ENCODE results near the gene CMSS1.
A peak's percentile ranks its signal among the peaks of the same experiment; 100 is the strongest.

Gene CMSS1

GRCh38 chr3:99954914-99955644 lies 137.4 kb downstream of the CMSS1 start:
- no peaks in the 10 kb centered on the region for H3K4me1 ChIP-seq (ENCODE audit: control insufficient read depth in 1 of 2, insufficient read depth in 2 of 2, low read length in 2 of 2)
- H3K9ac ChIP-seq (ENCODE audit: low read depth in 1 of 2, low read length in 2 of 2): no peak overlapping the region
- H3K4me3 ChIP-seq (ENCODE audit: low read depth in 1 of 2, low read length in 2 of 2): no peak overlapping the region
- H3K9me3 ChIP-seq (ENCODE audit: control insufficient read depth in 1 of 2, low read length in 2 of 2): no peaks in the 10 kb centered on the region
- H3K27ac ChIP-seq (ENCODE audit: low read depth, low read length): no peak overlapping the region
- H3K36me3 ChIP-seq (ENCODE audit: control insufficient read depth in 1 of 2, insufficient read depth in 2 of 2, low read length in 2 of 2): no peaks in the 10 kb centered on the region
- H3K27me3 ChIP-seq (ENCODE audit: control insufficient read depth in 1 of 2, insufficient read depth in 2 of 2, low read length in 2 of 2): no peaks in the 10 kb centered on the region

- H3K4me1 ChIP-seq (ENCODE audit: control insufficient read depth in 1 of 2, insufficient read depth in 2 of 2, low read length in 2 of 2): peaks cover 1 to 4% of the 10 kb centered on the region in 2 donors
- no peaks in the 10 kb centered on the region for H3K27me3 ChIP-seq (ENCODE audit: control insufficient read depth in 1 of 2, insufficient read depth in 2 of 2, low read length in 2 of 2)
- H3K36me3 ChIP-seq (ENCODE audit: control insufficient read depth in 1 of 2, insufficient read depth in 2 of 2, low read length in 2 of 2): no peaks in the 10 kb centered on the region
- H3K9ac ChIP-seq (ENCODE audit: low read depth in 1 of 2, low read length in 2 of 2): no peak overlapping the region
- no peak overlapping the region for H3K4me3 ChIP-seq (ENCODE audit: low read depth in 1 of 2, low read length in 2 of 2)
- H3K27ac ChIP-seq (ENCODE audit: low read depth, low read length): no peak overlapping the region
- H3K9me3 ChIP-seq (ENCODE audit: control insufficient read depth in 1 of 2, low read length in 2 of 2): no peaks in the 10 kb centered on the region
Measured at GRCh38 chr3:99955773-99956562, 138.3 kb downstream of the CMSS1 start.

GRCh38 chr3:99957151-99957796 lies 139.6 kb downstream of the CMSS1 start:
- no peak overlapping the region for H3K4me3 ChIP-seq (ENCODE audit: low read depth in 1 of 2, low read length in 2 of 2)
- H3K9ac ChIP-seq (ENCODE audit: low read depth in 1 of 2, low read length in 2 of 2): no peak overlapping the region
- no peaks in the 10 kb centered on the region for H3K36me3 ChIP-seq (ENCODE audit: control insufficient read depth in 1 of 2, insufficient read depth in 2 of 2, low read length in 2 of 2)
- no peak overlapping the region for H3K27ac ChIP-seq (ENCODE audit: low read depth, low read length)
- H3K4me1 ChIP-seq (ENCODE audit: control insufficient read depth in 1 of 2, insufficient read depth in 2 of 2, low read length in 2 of 2): peaks cover 3 to 5% of the 10 kb centered on the region in 2 donors
- H3K27me3 ChIP-seq (ENCODE audit: control insufficient read depth in 1 of 2, insufficient read depth in 2 of 2, low read length in 2 of 2): no peaks in the 10 kb centered on the region
- no peaks in the 10 kb centered on the region for H3K9me3 ChIP-seq (ENCODE audit: control insufficient read depth in 1 of 2, low read length in 2 of 2)

GRCh38 chr3:99958222-99958912 lies 140.7 kb downstream of the CMSS1 start:
- H3K9ac ChIP-seq (ENCODE audit: low read depth in 1 of 2, low read length in 2 of 2): no peak overlapping the region
- H3K27ac ChIP-seq (ENCODE audit: low read depth, low read length): no peak overlapping the region
- H3K36me3 ChIP-seq (ENCODE audit: control insufficient read depth in 1 of 2, insufficient read depth in 2 of 2, low read length in 2 of 2): no peaks in the 10 kb centered on the region
- H3K4me3 ChIP-seq (ENCODE audit: low read depth in 1 of 2, low read length in 2 of 2): no peak overlapping the region
- H3K27me3 ChIP-seq (ENCODE audit: control insufficient read depth in 1 of 2, insufficient read depth in 2 of 2, low read length in 2 of 2): no peaks in the 10 kb centered on the region
- no peaks in the 10 kb centered on the region for H3K9me3 ChIP-seq (ENCODE audit: control insufficient read depth in 1 of 2, low read length in 2 of 2)
- H3K4me1 ChIP-seq (ENCODE audit: control insufficient read depth in 1 of 2, insufficient read depth in 2 of 2, low read length in 2 of 2): peaks cover 3 to 5% of the 10 kb centered on the region in 2 donors

- peaks cover 4 to 10% of the 10 kb centered on the region in 2 donors for H3K4me1 ChIP-seq (ENCODE audit: control insufficient read depth in 1 of 2, insufficient read depth in 2 of 2, low read length in 2 of 2)
- H3K4me3 ChIP-seq (ENCODE audit: low read depth in 1 of 2, low read length in 2 of 2): no peak overlapping the region
- H3K36me3 ChIP-seq (ENCODE audit: control insufficient read depth in 1 of 2, insufficient read depth in 2 of 2, low read length in 2 of 2): no peaks in the 10 kb centered on the region
- H3K9me3 ChIP-seq (ENCODE audit: control insufficient read depth in 1 of 2, low read length in 2 of 2): no peaks in the 10 kb centered on the region
- no peak overlapping the region for H3K27ac ChIP-seq (ENCODE audit: low read depth, low read length)
- H3K9ac ChIP-seq (ENCODE audit: low read depth in 1 of 2, low read length in 2 of 2): peak overlapping the region in 1 of 2 donors; percentile 3
- no peaks in the 10 kb centered on the region for H3K27me3 ChIP-seq (ENCODE audit: control insufficient read depth in 1 of 2, insufficient read depth in 2 of 2, low read length in 2 of 2)
Measured at GRCh38 chr3:99960123-99960878, 142.6 kb downstream of the CMSS1 start.

GRCh38 chr3:99960941-99961340 lies 143.3 kb downstream of the CMSS1 start:
- H3K27ac ChIP-seq (ENCODE audit: low read depth, low read length): no peak overlapping the region
- no peaks in the 10 kb centered on the region for H3K9me3 ChIP-seq (ENCODE audit: control insufficient read depth in 1 of 2, low read length in 2 of 2)
- H3K27me3 ChIP-seq (ENCODE audit: control insufficient read depth in 1 of 2, insufficient read depth in 2 of 2, low read length in 2 of 2): no peaks in the 10 kb centered on the region
- H3K4me1 ChIP-seq (ENCODE audit: control insufficient read depth in 1 of 2, insufficient read depth in 2 of 2, low read length in 2 of 2): peaks cover 10 to 16% of the 10 kb centered on the region in 2 donors
- H3K4me3 ChIP-seq (ENCODE audit: low read depth in 1 of 2, low read length in 2 of 2): no peak overlapping the region
- peak overlapping the region in 1 of 2 donors; percentile 3 for H3K9ac ChIP-seq (ENCODE audit: low read depth in 1 of 2, low read length in 2 of 2)
- H3K36me3 ChIP-seq (ENCODE audit: control insufficient read depth in 1 of 2, insufficient read depth in 2 of 2, low read length in 2 of 2): no peaks in the 10 kb centered on the region

GRCh38 chr3:99961756-99962515 lies 144.3 kb downstream of the CMSS1 start:
- Histone ChIP-seq H3K4me3 (ENCODE audit: low read depth in 1 of 2, low read length in 2 of 2) (no peak overlapping the region), H3K9me3 (ENCODE audit: control insufficient read depth in 1 of 2, low read length in 2 of 2) (no peaks in the 10 kb centered on the region), H3K27ac (ENCODE audit: low read depth, low read length) (no peak overlapping the region), H3K9ac (ENCODE audit: low read depth in 1 of 2, low read length in 2 of 2) (no peak overlapping the region), H3K4me1 (ENCODE audit: control insufficient read depth in 1 of 2, insufficient read depth in 2 of 2, low read length in 2 of 2) (peaks cover 11 to 26% of the 10 kb centered on the region in 2 donors), H3K27me3 (ENCODE audit: control insufficient read depth in 1 of 2, insufficient read depth in 2 of 2, low read length in 2 of 2) (no peaks in the 10 kb centered on the region), H3K36me3 (ENCODE audit: control insufficient read depth in 1 of 2, insufficient read depth in 2 of 2, low read length in 2 of 2) (no peaks in the 10 kb centered on the region)

GRCh38 chr3:99962703-99963102 lies 145.0 kb downstream of the CMSS1 start:
- H3K9ac ChIP-seq (ENCODE audit: low read depth in 1 of 2, low read length in 2 of 2): no peak overlapping the region
- H3K4me1 ChIP-seq (ENCODE audit: control insufficient read depth in 1 of 2, insufficient read depth in 2 of 2, low read length in 2 of 2): peaks cover 11 to 30% of the 10 kb centered on the region in 2 donors
- no peak overlapping the region for H3K4me3 ChIP-seq (ENCODE audit: low read depth in 1 of 2, low read length in 2 of 2)
- H3K27ac ChIP-seq (ENCODE audit: low read depth, low read length): no peak overlapping the region
- H3K36me3 ChIP-seq (ENCODE audit: control insufficient read depth in 1 of 2, insufficient read depth in 2 of 2, low read length in 2 of 2): no peaks in the 10 kb centered on the region
- no peaks in the 10 kb centered on the region for H3K27me3 ChIP-seq (ENCODE audit: control insufficient read depth in 1 of 2, insufficient read depth in 2 of 2, low read length in 2 of 2)
- no peaks in the 10 kb centered on the region for H3K9me3 ChIP-seq (ENCODE audit: control insufficient read depth in 1 of 2, low read length in 2 of 2)

GRCh38 chr3:99965077-99965476 lies 147.4 kb downstream of the CMSS1 start:
- Histone ChIP-seq H3K27ac (ENCODE audit: low read depth, low read length) (no peak overlapping the region), H3K4me3 (ENCODE audit: low read depth in 1 of 2, low read length in 2 of 2) (no peak overlapping the region), H3K9ac (ENCODE audit: low read depth in 1 of 2, low read length in 2 of 2) (no peak overlapping the region), H3K36me3 (ENCODE audit: control insufficient read depth in 1 of 2, insufficient read depth in 2 of 2, low read length in 2 of 2) (no peaks in the 10 kb centered on the region), H3K9me3 (ENCODE audit: control insufficient read depth in 1 of 2, low read length in 2 of 2) (no peaks in the 10 kb centered on the region), H3K4me1 (ENCODE audit: control insufficient read depth in 1 of 2, insufficient read depth in 2 of 2, low read length in 2 of 2) (peaks cover 11 to 30% of the 10 kb centered on the region in 2 donors), H3K27me3 (ENCODE audit: control insufficient read depth in 1 of 2, insufficient read depth in 2 of 2, low read length in 2 of 2) (no peaks in the 10 kb centered on the region)
